ENCODE results near the gene OR1F1. TPM values are rescaled to one million over a fixed set of nuclear protein-coding genes. Genes with fewer than 3 reads are reported as not detected.
A peak's percentile ranks its signal among the peaks of the same experiment; 100 is the strongest.

OR1F1 gene
- total RNA-seq, 1 experiment from 2014 or later, result 0.44 TPM

- peak; percentile 34; the same call in 1 of the 2 replicates for TF ChIP-seq FOXP4 (CRISPR knock-in tag; IDR thresholded peaks at IDR 0.05)
- TF ChIP-seq MLX (CRISPR knock-in tag; IDR thresholded peaks at IDR 0.05), result no peak
Measured at GRCh38 chr16:3182608-3183444, 5.2 kb upstream of the OR1F1 start (continued).

GRCh38 chr16:3183445-3184139 lies 4.4 kb upstream of the OR1F1 start:
- ChIA-PET POLR2A (interaction anchor here (1.2 to 2.3 kb wide), 2 partner anchors 26 to 33 kb away, joined by 3 to 14 read pairs; no protein-coding TSS in a partner anchor), CTCF (interaction anchor here (0.6 to 5.3 kb wide), 14 partner anchors 8 to 317 kb away, joined by 3 to 50 read pairs (median 7); partner anchors contain the start of genes ZNF174 and ZSCAN32)
- Mint-ChIP-seq H3K9me3 (no peaks in the 10 kb centered on the region), H3K27me3 (ENCODE audit: low read depth) (peaks cover 59% of the 10 kb centered on the region), H3K4me3 (peak overlapping the region; percentile 98), H3K27ac (0 out of 2 replicates have a peak overlapping the region, but pooled peaks have one; percentile 60), H3K36me3 (no peaks in the 10 kb centered on the region), H3K4me1 (peaks cover 19% of the 10 kb centered on the region)
- no peak for TF ChIP-seq IRF2 (CRISPR knock-in tag; IDR thresholded peaks at IDR 0.05; ENCODE audit: borderline replicate concordance, low read depth)
- 0 out of 2 replicates have a peak, but pooled peaks have one; percentile 20 for TF ChIP-seq USF1 (CRISPR knock-in tag; IDR thresholded peaks at IDR 0.05)
- ATAC-seq (peak; percentile 11), DNase-seq (ENCODE audit: low spot score) (peak; percentile 42)

- DNase-seq (ENCODE audit: low spot score), result no peak
- no peak overlapping the region; the same call in 1 of the 2 replicates for H3K27ac Mint-ChIP-seq
- no peak for TF ChIP-seq ZNF232 (CRISPR knock-in tag; IDR thresholded peaks at IDR 0.05)
- TF ChIP-seq FOXK1 (CRISPR knock-in tag; IDR thresholded peaks at IDR 0.05), result no peak
- no peak for TF ChIP-seq GRHL2 (CRISPR knock-in tag; IDR thresholded peaks at IDR 0.05; ENCODE audit: insufficient replicate concordance, severe bottlenecking)
- TF ChIP-seq IRF2 (CRISPR knock-in tag; IDR thresholded peaks at IDR 0.05; ENCODE audit: borderline replicate concordance, low read depth), result no peak
- 0 out of 2 replicates have a peak, but pooled peaks have one; percentile 7 for TF ChIP-seq NFYB (CRISPR knock-in tag; conservative IDR thresholded peaks at IDR 0.05; ENCODE audit: low read depth)
- no peak for TF ChIP-seq USF1 (CRISPR knock-in tag; IDR thresholded peaks at IDR 0.05)
- TF ChIP-seq CDX4 (CRISPR knock-in tag; IDR thresholded peaks at IDR 0.05; ENCODE audit: borderline replicate concordance), result no peak
- TF ChIP-seq SP1 (CRISPR knock-in tag; conservative IDR thresholded peaks at IDR 0.05), result no peak
- no peak for TF ChIP-seq ATF3 (CRISPR knock-in tag; conservative IDR thresholded peaks at IDR 0.05)
- no peak for ATAC-seq
- H3K27me3 Mint-ChIP-seq (ENCODE audit: low read depth), result peaks cover 61% of the 10 kb centered on the region
- POLR2A ChIA-PET, result interaction anchor here (0.6 to 0.7 kb wide), 2 partner anchors 53 to 79 kb away, joined by 4 to 6 read pairs; partner anchors contain the start of gene ZNF213
- peak overlapping the region; percentile 97 for H3K4me3 Mint-ChIP-seq
- H3K9me3 Mint-ChIP-seq, result no peaks in the 10 kb centered on the region
- H3K4me1 Mint-ChIP-seq, result peaks cover 21% of the 10 kb centered on the region
- CTCF ChIA-PET, result interaction anchor here (0.6 to 3.0 kb wide), 10 partner anchors 12 to 1838 kb away, joined by 3 to 22 read pairs (median 8); no protein-coding TSS in a partner anchor
- no peaks in the 10 kb centered on the region for H3K36me3 Mint-ChIP-seq
Measured at GRCh38 chr16:3186946-3187690, 886 bp upstream of the OR1F1 start.

All from WTC11 (cell line).